Measurements from ENCODE around the gene TGFBR3.

DNA sequence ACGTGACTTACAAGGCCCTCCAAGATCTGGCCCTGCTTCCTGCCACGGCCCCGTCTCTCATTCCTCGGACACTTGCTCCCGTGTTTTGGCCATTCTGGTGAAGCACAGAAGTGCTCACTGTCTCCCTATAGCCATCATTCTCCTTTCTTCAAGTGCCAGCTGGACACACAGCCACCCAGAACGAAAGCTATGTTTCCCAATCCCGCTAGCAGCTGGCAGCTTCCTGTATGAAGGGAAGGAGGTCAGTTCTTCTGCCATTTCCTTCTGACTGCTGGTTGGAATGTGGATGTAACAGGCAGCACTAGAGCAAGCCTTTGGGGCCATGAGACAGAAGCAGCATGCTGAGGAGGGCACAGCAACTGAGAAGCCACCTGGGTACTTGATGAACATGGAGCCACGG is 82.8 kb downstream of the TGFBR3 start:
- no peak for TF ChIP-seq CTCF (IDR thresholded peaks at IDR 0.05)
- no peak for TF ChIP-seq POLR2A (IDR thresholded peaks at IDR 0.05)
